Mucosa of rectum (tissue), 2 donors: ENCODE data around the gene RASL10A.
A peak's percentile ranks its signal among the peaks of the same experiment; 100 is the strongest.

Source experiments
- H3K27ac ChIP-seq, 2 donors: one replicate each; pipeline ENCODE4 v1.7.0; 2013; ENCODE audit warnings: inconsistent platforms in 2 of 2, low read depth in 2 of 2, low read length in 2 of 2
- H3K27me3 ChIP-seq, 2 donors: one replicate each; pipeline ENCODE4 v1.7.0; 2013; ENCODE audit warnings: low read length in 2 of 2; ENCODE audit not compliant: control insufficient read depth in 2 of 2, insufficient read depth in 2 of 2
- H3K36me3 ChIP-seq, 2 donors: one replicate each; pipeline ENCODE4 v1.7.0; 2013; ENCODE audit warnings: low read length in 2 of 2; ENCODE audit not compliant: control insufficient read depth in 2 of 2, insufficient read depth in 2 of 2
- H3K4me1 ChIP-seq, 2 donors: one replicate each; pipeline ENCODE4 v1.7.0; 2013; ENCODE audit warnings: low read length in 2 of 2, mild to moderate bottlenecking in 1 of 2; ENCODE audit not compliant: control insufficient read depth in 2 of 2, insufficient read depth in 2 of 2
- H3K4me3 ChIP-seq, 2 donors: one replicate each; pipeline ENCODE4 v1.7.0; 2013; ENCODE audit warnings: low read length in 2 of 2
- H3K9ac ChIP-seq, 2 donors: one replicate each; pipeline ENCODE4 v1.7.0; 2013; ENCODE audit warnings: low read length in 2 of 2, low read depth in 1 of 2, mild to moderate bottlenecking in 1 of 2
- H3K9me3 ChIP-seq, 2 donors: one replicate each; pipeline ENCODE4 v1.7.0; 2013; ENCODE audit warnings: low read length in 2 of 2; ENCODE audit not compliant: control insufficient read depth in 2 of 2
- donor health status: healthy.
- donor health status: Normal muscosa, but diverticular disease.

RASL10A gene

DNA sequence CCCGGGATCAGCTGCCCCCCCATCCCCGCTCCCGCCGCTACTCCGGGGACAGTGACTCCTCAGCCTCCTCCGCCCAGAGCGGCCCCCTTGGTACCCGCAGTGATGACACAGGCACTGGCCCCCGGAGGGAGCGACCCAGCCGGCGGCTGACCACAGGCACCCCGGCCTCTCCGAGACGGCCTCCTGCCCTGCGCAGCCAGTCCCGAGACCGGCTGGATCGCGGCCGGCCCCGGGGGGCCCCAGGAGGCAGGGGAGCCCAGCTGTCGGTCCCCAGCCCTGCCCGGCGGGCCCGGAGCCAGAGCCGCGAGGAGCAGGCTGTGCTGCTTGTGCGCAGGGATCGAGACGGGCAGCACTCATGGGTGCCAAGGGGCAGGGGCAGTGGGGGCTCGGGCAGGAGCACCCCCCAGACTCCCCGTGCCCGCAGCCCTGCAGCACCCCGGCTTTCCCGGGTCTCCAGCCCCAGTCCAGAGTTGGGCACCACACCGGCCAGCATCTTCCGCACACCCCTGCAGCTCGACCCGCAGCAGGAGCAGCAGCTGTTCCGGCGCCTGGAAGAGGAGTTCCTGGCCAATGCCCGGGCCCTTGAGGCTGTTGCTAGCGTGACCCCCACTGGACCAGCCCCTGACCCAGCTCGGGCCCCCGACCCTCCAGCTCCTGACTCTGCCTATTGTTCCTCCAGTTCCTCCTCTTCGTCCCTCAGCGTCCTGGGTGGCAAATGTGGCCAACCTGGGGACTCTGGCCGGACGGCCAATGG is 3.9 kb downstream of the RASL10A start:
- Histone ChIP-seq H3K9ac (no peak overlapping the region), H3K4me1 (peaks cover 62 to 65% of the 10 kb centered on the region in 2 donors)

DNA sequence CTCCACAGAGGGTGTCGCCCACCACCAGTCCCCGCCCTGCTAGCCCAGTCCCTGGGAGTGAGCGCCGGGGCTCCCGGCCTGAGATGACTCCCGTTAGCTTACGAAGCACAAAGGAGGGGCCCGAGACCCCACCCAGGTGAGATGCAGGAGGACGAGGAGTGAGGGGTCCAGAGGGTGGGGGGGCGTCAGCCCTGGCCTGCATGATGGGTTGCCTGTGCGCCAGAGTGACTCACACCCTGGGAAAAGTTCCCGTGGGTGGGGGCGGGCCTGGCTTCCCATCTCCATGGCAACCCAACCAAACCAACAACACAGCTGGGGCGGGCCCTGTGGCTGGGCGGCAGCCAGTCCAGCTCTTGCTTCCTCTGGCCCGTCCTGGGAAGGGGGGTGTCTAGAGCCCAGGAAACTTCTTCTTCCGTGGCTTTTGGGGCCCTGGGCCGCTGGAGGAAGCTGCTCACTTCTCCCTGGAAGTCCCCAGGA is 4.6 kb downstream of the RASL10A start:
- Histone ChIP-seq H3K4me1 (peaks cover 64 to 68% of the 10 kb centered on the region in 2 donors), H3K9ac (no peak overlapping the region), H3K36me3 (no peaks in the 10 kb centered on the region), H3K27ac (peak overlapping the region; percentile 34 to 74), H3K9me3 (no peaks in the 10 kb centered on the region), H3K27me3 (peaks cover 4 to 14% of the 10 kb centered on the region in 2 donors), H3K4me3 (peak overlapping the region; percentile 40 to 41)

More for the DNA sequence above, 3.9 kb downstream of the RASL10A start:
- Histone ChIP-seq H3K9me3 (no peaks in the 10 kb centered on the region), H3K27me3 (peaks cover 10 to 20% of the 10 kb centered on the region in 2 donors), H3K4me3 (peak overlapping the region; percentile 40 to 41), H3K27ac (peak overlapping the region; percentile 16 to 27), H3K36me3 (no peaks in the 10 kb centered on the region)

DNA sequence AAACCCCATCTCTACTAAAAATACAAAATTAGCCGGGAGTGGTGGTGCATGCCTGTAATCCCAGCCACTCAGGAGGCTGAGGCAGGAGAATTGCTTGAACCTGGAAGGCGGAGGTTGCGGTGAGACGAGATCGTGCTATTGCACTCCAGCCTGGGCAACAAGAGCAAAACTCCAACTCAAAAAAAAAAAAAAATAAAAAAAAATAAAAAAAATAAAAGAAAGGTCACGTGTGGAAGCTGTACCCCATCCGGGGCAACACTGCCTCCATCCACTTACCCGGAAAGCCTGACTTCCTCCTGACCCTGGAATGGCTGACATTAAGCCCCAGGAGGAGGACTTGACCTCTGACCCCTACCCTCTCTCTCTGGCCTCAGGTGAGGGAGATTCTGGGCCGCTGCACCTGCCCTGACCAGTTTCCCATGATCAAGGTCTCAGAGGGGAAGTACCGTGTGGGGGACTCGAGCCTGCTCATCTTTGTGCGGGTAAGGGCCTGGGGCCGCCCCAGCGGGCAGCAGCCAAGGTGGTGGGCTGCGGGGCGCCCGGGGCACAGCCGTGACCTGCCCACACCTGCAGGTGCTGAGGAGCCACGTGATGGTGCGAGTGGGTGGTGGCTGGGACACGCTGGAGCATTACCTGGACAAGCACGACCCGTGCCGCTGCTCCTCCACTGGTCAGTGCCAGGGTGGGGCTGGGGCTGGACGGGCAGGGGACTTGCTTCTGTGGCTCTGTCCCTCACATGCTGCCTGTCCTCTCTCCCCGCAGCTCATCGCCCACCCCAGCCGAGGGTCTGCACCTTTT is 5.2 kb downstream of the RASL10A start:
- peaks cover 64 to 67% of the 10 kb centered on the region in 2 donors for H3K4me1 ChIP-seq
- H3K9me3 ChIP-seq = no peaks in the 10 kb centered on the region
- no peaks in the 10 kb centered on the region for H3K36me3 ChIP-seq
- peak overlapping the region in 1 of 2 donors; percentile 46 for H3K9ac ChIP-seq
- no peak overlapping the region for H3K4me3 ChIP-seq
- peaks cover 2 to 14% of the 10 kb centered on the region in 2 donors for H3K27me3 ChIP-seq
- peak overlapping the region; percentile 34 to 74 for H3K27ac ChIP-seq

DNA sequence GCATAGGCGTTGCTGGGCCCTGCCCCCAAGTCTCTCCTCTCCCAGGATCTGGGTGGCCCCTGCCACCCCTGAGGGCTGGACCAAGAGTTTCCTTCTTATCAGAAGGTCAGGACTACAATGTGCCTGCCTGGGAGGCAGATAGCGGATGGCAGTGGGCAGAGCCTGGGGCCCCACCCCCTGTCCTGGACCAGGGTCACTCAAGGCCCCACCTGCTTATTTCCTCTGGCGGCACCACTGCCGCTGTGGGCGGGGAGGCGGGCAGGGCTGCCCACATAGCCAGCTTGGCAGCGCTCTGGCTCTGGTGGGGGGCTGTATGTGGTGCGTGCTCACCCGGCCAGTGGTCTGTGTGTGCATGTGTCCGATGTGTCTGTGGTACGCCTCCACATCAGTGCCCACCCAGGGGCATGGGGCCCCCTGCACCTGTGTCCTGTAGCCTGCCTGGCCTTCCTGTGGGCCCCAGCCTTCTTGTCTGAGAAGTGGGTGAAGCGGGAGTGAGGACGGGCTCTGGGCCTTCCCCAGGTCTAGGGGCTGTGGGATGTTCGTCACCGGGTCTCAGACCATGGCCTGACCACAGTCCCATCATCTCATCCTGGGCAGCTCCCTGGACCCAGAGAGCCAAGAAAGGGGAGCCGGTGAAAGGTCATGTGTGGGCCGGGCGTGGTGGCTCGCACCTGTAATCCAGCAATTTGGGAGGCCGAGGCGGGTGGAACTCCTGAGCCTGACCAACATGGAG is 6.0 kb downstream of the RASL10A start:
- Histone ChIP-seq H3K4me1 (peaks cover 60% of the 10 kb centered on the region in 2 donors), H3K27ac (peak overlapping the region; percentile 34 to 56), H3K4me3 (peak overlapping the region; percentile 20 to 34), H3K36me3 (no peaks in the 10 kb centered on the region), H3K27me3 (peaks cover 0 to 10% of the 10 kb centered on the region in 2 donors), H3K9me3 (no peaks in the 10 kb centered on the region), H3K9ac (peak overlapping the region in 1 of 2 donors; percentile 46)

DNA sequence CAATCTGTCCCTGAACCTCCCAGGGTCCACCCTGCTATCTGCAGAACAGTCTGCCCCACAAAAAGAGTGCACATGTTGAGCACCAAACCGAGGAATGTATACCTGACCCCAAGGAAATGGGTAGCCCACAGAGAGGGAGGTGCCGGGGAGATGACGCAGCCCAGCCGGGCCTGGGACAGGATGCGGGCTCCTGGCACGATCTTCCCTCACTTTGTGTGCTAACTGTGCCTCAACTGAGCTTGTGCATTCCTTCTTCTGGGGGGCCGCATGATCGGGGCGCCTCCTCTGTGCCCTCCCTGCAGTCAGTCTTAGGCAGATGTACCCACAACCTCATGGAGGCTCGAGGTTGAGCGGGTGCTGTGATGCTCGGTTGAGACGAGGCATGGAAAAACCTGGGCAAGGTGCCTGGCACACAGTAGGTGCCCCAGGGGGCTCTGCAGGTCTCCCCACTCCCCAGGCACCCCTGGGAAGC is 6.7 kb downstream of the RASL10A start:
- Histone ChIP-seq H3K4me1 (peaks cover 53 to 54% of the 10 kb centered on the region in 2 donors), H3K9me3 (no peaks in the 10 kb centered on the region), H3K4me3 (peak overlapping the region in 1 of 2 donors; percentile 19), H3K9ac (peak overlapping the region in 1 of 2 donors; percentile 46), H3K27me3 (peaks cover 0 to 4% of the 10 kb centered on the region in 2 donors), H3K27ac (peak overlapping the region; percentile 32 to 34), H3K36me3 (no peaks in the 10 kb centered on the region)

DNA sequence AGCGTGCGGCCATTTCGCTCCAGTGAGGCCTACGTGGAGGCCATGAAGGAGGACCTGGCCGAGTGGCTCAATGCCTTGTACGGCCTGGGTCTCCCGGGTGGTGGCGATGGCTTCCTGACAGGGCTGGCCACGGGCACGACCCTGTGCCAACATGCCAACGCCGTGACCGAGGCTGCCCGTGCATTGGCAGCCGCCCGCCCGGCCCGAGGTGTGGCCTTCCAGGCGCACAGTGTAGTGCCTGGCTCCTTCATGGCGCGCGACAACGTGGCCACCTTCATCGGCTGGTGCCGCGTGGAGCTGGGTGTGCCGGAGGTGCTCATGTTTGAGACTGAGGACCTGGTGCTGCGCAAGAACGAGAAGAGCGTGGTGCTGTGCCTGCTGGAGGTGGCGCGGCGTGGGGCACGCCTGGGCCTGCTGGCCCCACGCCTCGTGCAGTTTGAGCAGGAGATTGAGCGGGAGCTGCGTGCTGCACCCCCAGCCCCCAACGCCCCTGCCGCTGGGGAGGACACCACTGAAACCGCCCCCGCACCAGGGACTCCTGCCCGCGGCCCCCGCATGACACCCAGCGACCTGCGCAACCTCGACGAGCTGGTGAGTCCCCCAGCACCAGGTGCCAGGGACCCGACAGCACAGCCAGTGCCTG is 7.2 kb downstream of the RASL10A start:
- no peak overlapping the region for H3K9ac ChIP-seq
- H3K4me3 ChIP-seq = peak overlapping the region in 1 of 2 donors; percentile 77
- peaks cover 49% of the 10 kb centered on the region in 2 donors for H3K4me1 ChIP-seq
- H3K36me3 ChIP-seq = no peaks in the 10 kb centered on the region
- peaks cover 0 to 2% of the 10 kb centered on the region in 2 donors for H3K27me3 ChIP-seq
- no peaks in the 10 kb centered on the region for H3K9me3 ChIP-seq
- peak overlapping the region; percentile 17 to 32 for H3K27ac ChIP-seq

DNA sequence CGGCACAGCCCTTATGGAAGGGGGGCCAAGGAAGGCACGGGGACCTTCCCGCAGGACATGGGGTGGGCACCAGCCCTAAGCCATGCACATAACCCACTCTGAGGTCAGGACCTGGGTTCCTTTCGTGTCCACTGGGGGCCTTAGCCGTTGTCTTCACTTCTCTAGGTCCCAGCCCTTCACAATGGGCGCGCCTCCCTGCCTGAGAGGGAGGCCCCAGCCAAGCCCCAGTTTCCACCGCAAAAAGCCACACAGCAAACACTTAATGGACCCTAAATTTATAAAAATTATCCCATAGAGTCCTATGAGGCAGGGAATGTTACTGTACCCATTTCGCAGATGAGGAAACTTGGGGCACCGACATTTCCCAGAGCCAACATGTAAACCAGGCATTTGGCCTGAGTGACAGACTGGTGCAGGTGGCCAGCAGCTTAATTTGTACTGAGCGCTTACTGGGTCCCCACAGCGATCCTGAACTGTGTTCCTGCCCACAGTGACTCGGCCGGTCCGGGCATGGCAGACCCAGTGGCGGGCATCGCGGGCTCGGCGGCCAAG is 7.8 kb downstream of the RASL10A start:
- Histone ChIP-seq H3K9ac (peak overlapping the region; percentile 41 to 74), H3K4me3 (peak overlapping the region; percentile 77 to 79), H3K27ac (peak overlapping the region; percentile 55 to 65), H3K27me3 (no peaks in the 10 kb centered on the region), H3K9me3 (no peaks in the 10 kb centered on the region), H3K36me3 (no peaks in the 10 kb centered on the region), H3K4me1 (peaks cover 46 to 47% of the 10 kb centered on the region in 2 donors)

DNA sequence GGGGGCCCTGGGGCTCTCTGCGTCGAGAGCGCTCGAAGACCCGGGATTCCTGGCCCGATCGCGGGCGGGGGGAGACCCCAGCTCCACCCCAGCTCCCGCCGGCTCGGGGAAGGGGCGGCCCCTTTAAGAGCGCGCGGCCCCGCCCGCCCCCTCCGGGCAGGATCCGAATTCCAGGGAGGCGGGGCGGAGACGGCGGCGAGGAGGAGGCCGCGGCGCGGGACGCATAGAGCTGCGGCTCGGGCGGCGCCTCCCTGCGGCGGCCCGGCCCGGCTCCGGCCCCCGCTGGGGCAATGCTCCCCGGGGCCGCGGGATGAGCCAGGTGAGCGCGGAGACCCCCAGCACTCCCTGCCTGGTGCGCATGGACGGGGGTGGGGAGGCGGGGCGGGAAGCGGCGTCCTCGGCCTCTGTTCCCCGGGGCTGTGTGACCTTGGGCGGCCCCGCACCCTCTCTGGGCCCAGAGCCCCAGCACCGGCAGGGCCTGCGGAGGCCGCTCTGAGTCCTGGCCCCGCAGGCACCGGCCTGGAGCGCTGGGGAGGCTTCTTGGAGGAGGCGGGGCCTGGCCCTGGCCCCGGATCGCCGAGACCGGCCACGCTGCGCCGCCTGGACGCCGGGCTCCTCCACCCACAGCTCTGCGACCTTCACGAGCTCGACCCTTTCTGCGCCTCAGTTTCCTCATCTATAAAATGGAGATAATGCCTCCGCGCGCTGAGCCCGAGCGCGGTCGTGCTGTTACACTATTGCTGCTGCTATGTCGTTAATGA is 8.5 kb downstream of the RASL10A start:
- no peaks in the 10 kb centered on the region for H3K27me3 ChIP-seq
- peaks cover 46 to 50% of the 10 kb centered on the region in 2 donors for H3K4me1 ChIP-seq
- no peaks in the 10 kb centered on the region for H3K36me3 ChIP-seq
- no peaks in the 10 kb centered on the region for H3K9me3 ChIP-seq
- peak overlapping the region; percentile 77 to 79 for H3K4me3 ChIP-seq
- H3K27ac ChIP-seq = peak overlapping the region; percentile 55 to 65
- peak overlapping the region; percentile 41 to 74 for H3K9ac ChIP-seq
